Endothelial cell (in vitro differentiated cells): Measurements from ENCODE around the gene LIN54. TPM values are rescaled to one million over a fixed set of nuclear protein-coding genes. Genes with fewer than 3 reads are reported as not detected.

ENCODE experiments used
- DNase-seq: peaks from one replicate; pipeline ENCODE4 v3.0.0; 2021; ENCODE audit warnings: low spot score
- H3K27ac Mint-ChIP-seq: one replicate; pipeline ENCODE4 v1.8.0; 2021; ENCODE audit warnings: mixed read lengths, inconsistent platforms; ENCODE audit not compliant: unreplicated experiment
- H3K27me3 Mint-ChIP-seq: one replicate; pipeline ENCODE4 v1.8.0; 2021; ENCODE audit warnings: mild to moderate bottlenecking, moderate library complexity, mixed read lengths, inconsistent platforms; ENCODE audit not compliant: unreplicated experiment
- H3K36me3 Mint-ChIP-seq: one replicate; pipeline ENCODE4 v1.8.0; 2021; ENCODE audit warnings: mild to moderate bottlenecking, low read depth, mixed read lengths, inconsistent platforms; ENCODE audit not compliant: unreplicated experiment
- H3K4me1 Mint-ChIP-seq: one replicate; pipeline ENCODE4 v1.8.0; 2021; ENCODE audit warnings: mild to moderate bottlenecking, mixed read lengths, inconsistent platforms; ENCODE audit not compliant: unreplicated experiment
- H3K4me3 Mint-ChIP-seq: one replicate; pipeline ENCODE4 v1.8.0; 2021; ENCODE audit warnings: mild to moderate bottlenecking, mixed read lengths, inconsistent platforms; ENCODE audit not compliant: unreplicated experiment
- H3K9me3 Mint-ChIP-seq: one replicate; pipeline ENCODE4 v1.8.0; 2021; ENCODE audit warnings: mixed read lengths, inconsistent platforms; ENCODE audit not compliant: unreplicated experiment
- CTCF ChIP-seq: fragments of 200-600 bp; sonication (generic); IDR thresholded peaks from one replicate; pipeline ENCODE4 v1.5.0; 2021; ENCODE audit warnings: antibody characterized with exemption; ENCODE audit not compliant: unreplicated experiment
- total RNA-seq: library from RNA; stranded (reverse); fragmentation: NEBNext Ultra II Directional; extraction: Animal tissue kit (Norgen Biotek cat#: 25700); gene quantifications from one replicate; pipeline ENCODE4 v1.2.1, GENCODE V29; 2021; ENCODE audit not compliant: unreplicated experiment

Gene LIN54
- total RNA-seq, 1 donor from 2014 or later: 10.9 TPM

- no peak for DNase-seq
- TF ChIP-seq CTCF: no peak
- Mint-ChIP-seq H3K4me3 (no peak overlapping the region), H3K36me3 (no peaks in the 10 kb centered on the region), H3K27ac (no peak overlapping the region), H3K9me3 (no peaks in the 10 kb centered on the region), H3K4me1 (no peaks in the 10 kb centered on the region), H3K27me3 (no peaks in the 10 kb centered on the region)
Measured at GRCh38 chr4:82947498-82947897, 63.1 kb downstream of the LIN54 start.

- H3K9me3 Mint-ChIP-seq: no peaks in the 10 kb centered on the region
- H3K27ac Mint-ChIP-seq: no peak overlapping the region
- no peak for DNase-seq
- H3K36me3 Mint-ChIP-seq: peaks cover 16% of the 10 kb centered on the region
- no peaks in the 10 kb centered on the region for H3K27me3 Mint-ChIP-seq
- no peaks in the 10 kb centered on the region for H3K4me1 Mint-ChIP-seq
- H3K4me3 Mint-ChIP-seq: no peak overlapping the region
- no peak for TF ChIP-seq CTCF
Measured at GRCh38 chr4:82939414-82939813, 71.2 kb downstream of the LIN54 start.

- H3K27me3 Mint-ChIP-seq: no peaks in the 10 kb centered on the region
- H3K27ac Mint-ChIP-seq: no peak overlapping the region
- H3K4me1 Mint-ChIP-seq: no peaks in the 10 kb centered on the region
- H3K9me3 Mint-ChIP-seq: no peaks in the 10 kb centered on the region
- H3K36me3 Mint-ChIP-seq: peaks cover 21% of the 10 kb centered on the region
- DNase-seq: no peak
- H3K4me3 Mint-ChIP-seq: no peak overlapping the region
- no peak for TF ChIP-seq CTCF
Measured at GRCh38 chr4:82934441-82934840, 76.2 kb downstream of the LIN54 start.

- TF ChIP-seq CTCF: no peak
- Mint-ChIP-seq H3K27me3 (no peaks in the 10 kb centered on the region), H3K9me3 (no peaks in the 10 kb centered on the region), H3K27ac (no peak overlapping the region), H3K4me1 (no peaks in the 10 kb centered on the region), H3K4me3 (no peak overlapping the region), H3K36me3 (peaks cover 14% of the 10 kb centered on the region)
- no peak for DNase-seq
Measured at GRCh38 chr4:82930848-82931755, 79.5 kb downstream of the LIN54 start.

GRCh38 chr4:82921795-82922194, 88.8 kb downstream of the LIN54 start:
- Mint-ChIP-seq H3K27me3 (no peaks in the 10 kb centered on the region), H3K27ac (no peak overlapping the region), H3K9me3 (no peaks in the 10 kb centered on the region), H3K36me3 (peaks cover 5% of the 10 kb centered on the region), H3K4me1 (no peaks in the 10 kb centered on the region), H3K4me3 (no peak overlapping the region)
- no peak for DNase-seq
- no peak for TF ChIP-seq CTCF
